Kidney (tissue), 14 donors: ENCODE measurements around the gene ANKS1A. TPM values are rescaled to one million over a fixed set of nuclear protein-coding genes. Genes with fewer than 3 reads are reported as not detected.
"Not testable (repeated sequence)": the region's sequence is repeated elsewhere in the genome, so short reads cannot be mapped to it uniquely, and the experiment has no call there.

Experiments
- DNase-seq, 5 donors: peaks; one replicate each; pipeline ENCODE4 v3.0.0-alpha.2; 2013 to 2020
- FAIRE-seq: peaks from 2 replicates; lab custom pipeline; 2012; peaks lifted over from hg19 to GRCh38; lab: Jason Lieb, UNC
- H3K27ac ChIP-seq, 2 donors: one replicate each; pipeline ENCODE4 v1.7.0; 2013; ENCODE audit warnings: low read depth in 2 of 2, low read length in 2 of 2, inconsistent platforms in 1 of 2
- H3K27me3 ChIP-seq: one replicate; pipeline ENCODE4 v1.7.1; 2013; ENCODE audit warnings: low read length, inconsistent platforms; ENCODE audit not compliant: control insufficient read depth, insufficient read depth
- H3K36me3 ChIP-seq, 3 donors: one replicate each; pipeline versions ENCODE4 v1.7.0 to v1.7.1; 2013; ENCODE audit warnings: low read length in 3 of 3, control low read depth in 1 of 3, inconsistent platforms in 1 of 3; ENCODE audit not compliant: insufficient read depth in 3 of 3, control insufficient read depth in 2 of 3
- H3K4me1 ChIP-seq, 3 donors: one replicate each; pipeline versions ENCODE4 v1.7.0 to v1.7.1; 2013; ENCODE audit warnings: low read length in 3 of 3, inconsistent platforms in 1 of 3, low read depth in 1 of 3; ENCODE audit not compliant: control insufficient read depth in 2 of 3, insufficient read depth in 2 of 3
- H3K4me3 ChIP-seq, 3 donors: one replicate each; pipeline versions ENCODE4 v1.7.0 to v1.8.1; 2013; ENCODE audit warnings: low read length in 3 of 3, control low read depth in 1 of 3, inconsistent platforms in 1 of 3
- H3K9ac ChIP-seq, 3 donors: one replicate each; pipeline versions ENCODE4 v1.7.0 to v1.7.1; 2013; ENCODE audit warnings: low read length in 3 of 3, control low read depth in 1 of 3, inconsistent platforms in 1 of 3
- H3K9me3 ChIP-seq, 3 donors: one replicate each; pipeline versions ENCODE4 v1.7.0 to v1.7.1; 2013; ENCODE audit warnings: low read length in 3 of 3, control low read depth in 1 of 3, inconsistent platforms in 1 of 3; ENCODE audit not compliant: control insufficient read depth in 2 of 3, insufficient read depth in 1 of 3
- intact Hi-C: fragments of 100-400 bp; cut with DNase I; formaldehyde crosslinking; loops from one replicate; pipeline ENCODE4 v1.11.1; 2022
- polyA plus RNA-seq: library from polyadenylated mRNA; stranded (reverse); fragments of 350-450 nt; fragmentation: Illumina TruSeq; extraction: RNeasy Lipid Tissue Mini Kit (QIAGEN cat#74804); gene quantifications from one replicate; pipeline ENCODE4 v1.2.3, GENCODE V29; 2014; ENCODE audit warnings: low read depth, low replicate concordance; ENCODE audit not compliant: insufficient read depth
- total RNA-seq: library from RNA; stranded (reverse); fragmentation: NEBNext Ultra II Directional; extraction: Animal tissue kit (Norgen Biotek cat#: 25700); gene quantifications from one replicate; pipeline ENCODE4 v1.2.1, GENCODE V29; 2021
- TF ChIP-seq, protein P1 (sequence below): IDR thresholded peaks from 3 replicates; pipeline ENCODE4 v1.5.1; 2012; ENCODE audit warnings: mild to moderate bottlenecking, moderate library complexity, borderline replicate concordance; ENCODE audit not compliant: insufficient read depth; ENCODE audit errors: extremely low read depth
- donor health status: control.
- donor health status: control.
- donor health status: control.
- donor health status: control.
- donor health status: control.
- donor health status: DM: yes; HTN: yes; CAD: no.
- donor health status: Normal renal cell carcinoma (clear cell type).

ANKS1A gene
- total and polyA plus RNA-seq, 2 donors from 2014 or later: 9.4 to 25.9 TPM

DNA sequence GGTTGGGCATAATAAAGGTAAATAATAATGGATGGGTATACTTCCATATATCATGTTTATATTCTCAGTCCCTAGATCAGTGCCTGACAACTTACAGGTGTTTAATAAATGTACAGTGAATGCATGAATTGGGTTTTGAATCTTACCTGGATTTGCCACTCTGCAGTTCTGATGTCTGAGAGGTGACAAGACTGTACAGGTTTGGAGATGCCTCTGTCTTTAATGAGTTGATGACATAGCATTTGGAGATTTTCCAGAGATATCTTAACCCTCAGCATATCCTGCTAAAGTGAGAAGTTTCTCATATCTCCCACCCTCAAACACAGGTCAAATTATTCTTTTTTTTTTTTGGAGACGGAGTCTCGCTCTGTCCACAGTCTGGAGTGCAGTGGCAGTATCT, 2.2 kb downstream of the ANKS1A start:
- Histone ChIP-seq H3K4me1 (peaks cover 0 to 23% (median 20%) of the 10 kb centered on the region in 3 donors), H3K4me3 (peak overlapping the region in 2 of 3 donors; percentile 65 to 68), H3K9me3 (no peaks in the 10 kb centered on the region), H3K27ac (no peak overlapping the region), H3K9ac (peak overlapping the region in 1 of 3 donors; percentile 42), H3K36me3 (no peaks in the 10 kb centered on the region), H3K27me3 (no peaks in the 10 kb centered on the region)
- FAIRE-seq (no peak), DNase-seq (no peak)
- TF ChIP-seq, protein P1, sequence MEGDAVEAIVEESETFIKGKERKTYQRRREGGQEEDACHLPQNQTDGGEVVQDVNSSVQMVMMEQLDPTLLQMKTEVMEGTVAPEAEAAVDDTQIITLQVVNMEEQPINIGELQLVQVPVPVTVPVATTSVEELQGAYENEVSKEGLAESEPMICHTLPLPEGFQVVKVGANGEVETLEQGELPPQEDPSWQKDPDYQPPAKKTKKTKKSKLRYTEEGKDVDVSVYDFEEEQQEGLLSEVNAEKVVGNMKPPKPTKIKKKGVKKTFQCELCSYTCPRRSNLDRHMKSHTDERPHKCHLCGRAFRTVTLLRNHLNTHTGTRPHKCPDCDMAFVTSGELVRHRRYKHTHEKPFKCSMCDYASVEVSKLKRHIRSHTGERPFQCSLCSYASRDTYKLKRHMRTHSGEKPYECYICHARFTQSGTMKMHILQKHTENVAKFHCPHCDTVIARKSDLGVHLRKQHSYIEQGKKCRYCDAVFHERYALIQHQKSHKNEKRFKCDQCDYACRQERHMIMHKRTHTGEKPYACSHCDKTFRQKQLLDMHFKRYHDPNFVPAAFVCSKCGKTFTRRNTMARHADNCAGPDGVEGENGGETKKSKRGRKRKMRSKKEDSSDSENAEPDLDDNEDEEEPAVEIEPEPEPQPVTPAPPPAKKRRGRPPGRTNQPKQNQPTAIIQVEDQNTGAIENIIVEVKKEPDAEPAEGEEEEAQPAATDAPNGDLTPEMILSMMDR: no peak
- intact Hi-C loops: no loop called here

DNA sequence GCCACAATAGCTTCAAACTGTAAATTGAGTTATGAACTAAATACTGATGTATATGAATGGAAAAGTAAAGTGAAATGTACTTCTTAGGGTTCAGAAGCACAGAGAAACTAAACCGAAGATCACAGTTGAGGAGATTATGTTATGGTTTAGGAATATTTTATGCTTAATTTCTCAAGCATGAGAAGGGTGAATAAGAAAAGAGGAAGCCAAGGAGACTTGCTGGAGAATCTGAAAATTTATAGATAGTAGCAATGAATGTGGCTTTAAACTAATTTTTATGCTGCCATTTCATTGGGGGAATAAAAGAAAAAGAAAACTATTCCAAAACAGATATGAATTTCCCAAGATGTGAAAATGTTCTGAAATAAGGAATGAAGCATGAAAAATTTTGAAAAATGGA, 5.6 kb downstream of the ANKS1A start:
- Histone ChIP-seq H3K27ac (no peak overlapping the region), H3K9me3 (no peaks in the 10 kb centered on the region), H3K9ac (no peak overlapping the region), H3K27me3 (no peaks in the 10 kb centered on the region), H3K36me3 (no peaks in the 10 kb centered on the region), H3K4me3 (no peak overlapping the region), H3K4me1 (peaks cover 0 to 23% (median 17%) of the 10 kb centered on the region in 3 donors)
- intact Hi-C loops: no loop called here
- TF ChIP-seq, protein P1: no peak
- DNase-seq (no peak), FAIRE-seq (no peak)

DNA sequence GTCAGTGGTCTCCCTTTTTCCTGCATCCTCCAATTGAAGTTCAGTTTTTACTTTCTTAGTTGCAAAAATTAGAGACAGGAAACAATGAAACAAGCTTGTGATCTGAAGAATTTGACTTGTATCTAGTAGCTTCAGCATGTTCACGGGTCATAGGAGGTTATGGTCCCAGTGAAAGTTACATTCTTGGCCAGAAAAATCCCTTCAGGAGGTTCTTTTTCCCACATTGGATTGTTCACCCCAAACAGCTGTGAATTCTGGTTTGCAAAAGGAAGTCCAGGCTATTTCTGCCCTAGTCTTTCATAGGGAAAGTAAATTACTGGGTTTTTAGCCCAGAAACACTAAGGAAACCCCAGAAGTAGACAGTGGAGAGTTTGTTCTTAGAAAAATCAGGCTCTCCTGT, 8.1 kb downstream of the ANKS1A start:
- no peak for DNase-seq
- no peak for FAIRE-seq
- Histone ChIP-seq H3K36me3 (no peaks in the 10 kb centered on the region), H3K27me3 (no peaks in the 10 kb centered on the region), H3K27ac (no peak overlapping the region), H3K4me1 (peaks cover 0 to 10% (median 8%) of the 10 kb centered on the region in 3 donors), H3K9ac (no peak overlapping the region), H3K9me3 (no peaks in the 10 kb centered on the region), H3K4me3 (no peak overlapping the region)
- TF ChIP-seq, protein P1: no peak
- intact Hi-C loops: no loop called here

DNA sequence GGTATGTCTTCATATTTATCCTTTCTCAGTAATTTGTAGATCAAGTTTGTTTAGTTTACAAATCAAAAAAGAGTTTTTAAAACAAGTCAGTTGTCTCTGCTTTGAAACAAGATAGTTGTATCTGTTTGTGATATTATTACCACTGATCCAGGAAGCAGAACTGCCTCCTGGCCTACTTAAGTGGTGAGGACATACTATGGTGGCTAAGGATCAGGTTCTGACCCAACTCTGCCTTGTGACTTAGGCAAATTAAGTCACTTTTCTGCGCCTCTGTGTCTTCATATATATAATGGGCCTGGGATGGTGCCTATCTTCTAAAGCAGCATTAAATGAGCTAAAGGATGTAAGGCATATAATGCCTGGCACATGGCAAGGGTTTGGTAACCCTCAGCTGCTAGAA, 8.7 kb downstream of the ANKS1A start:
- Histone ChIP-seq H3K27ac (no peak overlapping the region), H3K27me3 (no peaks in the 10 kb centered on the region), H3K4me3 (no peak overlapping the region), H3K36me3 (no peaks in the 10 kb centered on the region), H3K9ac (no peak overlapping the region), H3K4me1 (peaks cover 0 to 8% (median 2%) of the 10 kb centered on the region in 3 donors), H3K9me3 (no peaks in the 10 kb centered on the region)
- TF ChIP-seq, protein P1: no peak
- no peak for FAIRE-seq
- no peak for DNase-seq
- intact Hi-C loops: no loop called here

DNA sequence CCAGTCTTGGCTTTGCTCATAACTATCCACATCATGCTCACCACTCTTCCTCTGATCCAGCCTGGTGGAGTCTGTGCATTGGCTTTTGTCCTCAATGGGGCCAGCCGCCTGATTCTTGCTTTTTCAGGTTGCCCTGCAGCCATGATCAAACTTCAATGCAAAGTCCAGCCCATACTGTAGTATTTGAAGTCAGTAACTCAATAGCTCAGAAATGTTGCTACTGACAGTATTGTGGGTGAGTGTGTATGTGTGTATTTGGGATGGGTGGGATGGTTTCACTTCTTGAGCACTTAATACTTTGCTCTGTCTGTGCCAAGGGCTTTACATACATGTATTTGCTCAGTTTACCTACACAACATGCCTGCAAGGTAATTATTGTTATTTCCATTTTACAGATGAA, 10.7 kb downstream of the ANKS1A start:
- H3K27ac ChIP-seq, H3K4me3 ChIP-seq, H3K9me3 ChIP-seq, H3K9ac ChIP-seq, H3K4me1 ChIP-seq, H3K27me3 ChIP-seq, H3K36me3 ChIP-seq, DNase-seq, intact Hi-C loops, FAIRE-seq: not testable (repeated sequence)
